Measurements from ENCODE around the gene EIF4G3.

GRCh38 chr1:21064057-21064456 lies 112.6 kb downstream of the EIF4G3 start:
- no peak for TF ChIP-seq CTCF (IDR thresholded peaks at IDR 0.05)
- TF ChIP-seq POLR2A (IDR thresholded peaks at IDR 0.05), result no peak
